HCT116 (cell line): ENCODE results near the gene FAM50B. TPM values are rescaled to one million over a fixed set of nuclear protein-coding genes. Genes with fewer than 3 reads are reported as not detected.

ENCODE experiments used
- ATAC-seq: fragments of 200-7000 bp; cut with Tn5 transposase; 2 replicates; pipeline ENCODE4 v1.9.1; 2020; ENCODE audit warnings: mild to moderate bottlenecking, moderate library complexity
- BruUV-seq: library from RNA; stranded (reverse); fragments of 400-500 nt; replicated peaks from 2 replicates; lab custom pipeline; 2021; lab: Mats Ljungman, UMichigan
- CTCF ChIA-PET: fragments of 300-600 bp; sonication (Branson Sonifier 250); formaldehyde crosslinking; loops from one replicate; lab custom pipeline; 2021; ENCODE audit warnings: antibody characterized with exemption; lab: Charles Lee
- POLR2A ChIA-PET: fragments of 300-600, 350-600 bp; sonication (Branson Sonifier 250); formaldehyde crosslinking; loops from one replicate; lab custom pipeline; 2021; ENCODE audit warnings: antibody characterized with exemption; lab: Charles Lee
- RAD21 ChIA-PET, 2 experiments: fragments of 300-600 bp; sonication (Branson Sonifier 250); formaldehyde crosslinking; loops; one replicate each; lab custom pipeline; 2023; ENCODE audit warnings: low total read pairs in 2 of 2; ENCODE audit not compliant: uncharacterized antibody in 2 of 2, unreplicated experiment in 2 of 2, low non-redundant PET in 1 of 2; lab: Charles Lee
- DNase-seq: peaks from one replicate; pipeline ENCODE4 v3.0.0-alpha.2; 2010; ENCODE audit warnings: low read depth, low spot score
- H2AFZ ChIP-seq: fragments of 200-600 bp; shearing (Covaris generic), sonication (generic); 2 replicates; pipeline ENCODE4 v1.6.1; 2017; ENCODE audit warnings: low read depth, mixed run types, mixed read lengths, antibody characterized with exemption, low read length; ENCODE audit not compliant: poor library complexity, severe bottlenecking
- H3K27ac ChIP-seq: 2 replicates; pipeline ENCODE4 v1.5.1; 2012; ENCODE audit warnings: low read depth, low read length
- H3K27me3 ChIP-seq: fragments of 200-600 bp; sonication (generic); 2 replicates; pipeline ENCODE4 v1.6.1; 2016; ENCODE audit warnings: mixed run types, low read length, mixed read lengths; ENCODE audit not compliant: insufficient read depth
- H3K36me3 ChIP-seq, 2 experiments: fragments of 200-500 bp in 1 of 2; fragments of 200-600 bp in 1 of 2; sonication (Bioruptor generic) in 1 of 2; sonication (generic) in 1 of 2; 2 replicates each; pipeline versions ENCODE4 v1.5.1 to v1.6.1; 2014 to 2016; ENCODE audit warnings: low read length in 2 of 2, inconsistent platforms in 1 of 2, mixed read lengths in 1 of 2, mixed run types in 1 of 2; ENCODE audit not compliant: insufficient read depth in 2 of 2, control insufficient read depth in 1 of 2
- H3K4me1 ChIP-seq, 2 experiments: fragments of 200-600 bp in 1 of 2; sonication (generic) in 1 of 2; 2 replicates each; pipeline versions ENCODE4 v1.5.1 to v1.6.1; 2012 to 2017; ENCODE audit warnings: low read length in 2 of 2, inconsistent platforms in 1 of 2, mild to moderate bottlenecking in 1 of 2, mixed read lengths in 1 of 2, mixed run types in 1 of 2, moderate library complexity in 1 of 2; ENCODE audit not compliant: insufficient read depth in 2 of 2, control insufficient read depth in 1 of 2
- H3K4me2 ChIP-seq: fragments of 200-600 bp; sonication (generic); 2 replicates; pipeline ENCODE4 v1.6.1; 2017; ENCODE audit warnings: mixed run types, low read length, mixed read lengths
- H3K4me3 ChIP-seq, 2 experiments: fragments of 200-600 bp in 1 of 2; sonication (generic) in 1 of 2; replicated peaks in 1 of 2; 2 replicates each; pipeline ENCODE4 v1.5.1; 2011 to 2016; ENCODE audit warnings: low read length in 2 of 2, control low read depth in 1 of 2, low read depth in 1 of 2, mild to moderate bottlenecking in 1 of 2, mixed read lengths in 1 of 2, mixed run types in 1 of 2
- H3K79me2 ChIP-seq: fragments of 200-600 bp; sonication (generic); 2 replicates; pipeline ENCODE4 v1.6.1; 2017; ENCODE audit warnings: mild to moderate bottlenecking, mixed run types, low read length, moderate library complexity, mixed read lengths; ENCODE audit not compliant: insufficient read depth
- H3K9ac ChIP-seq: fragments of 200-600 bp; sonication (generic); 2 replicates; pipeline ENCODE4 v1.6.1; 2016; ENCODE audit warnings: low read length, mixed read lengths
- H3K9me2 ChIP-seq: fragments of 200-600 bp; sonication (generic), shearing (Covaris generic); 2 replicates; pipeline ENCODE4 v1.6.1; 2017; ENCODE audit warnings: mixed run types, mild to moderate bottlenecking, moderate library complexity; ENCODE audit not compliant: insufficient read depth
- H3K9me3 ChIP-seq, 2 experiments: fragments of 200-500 bp in 1 of 2; fragments of 200-600 bp in 1 of 2; sonication (Bioruptor generic) in 1 of 2; sonication (generic) in 1 of 2; 2 replicates each; pipeline ENCODE4 v1.6.1; 2014 to 2017; ENCODE audit warnings: low read length in 2 of 2, mixed read lengths in 2 of 2, inconsistent platforms in 1 of 2, low read depth in 1 of 2, mild to moderate bottlenecking in 1 of 2, mixed run types in 1 of 2, moderate library complexity in 1 of 2; ENCODE audit not compliant: control insufficient read depth in 1 of 2, insufficient read depth in 1 of 2
- H4K20me1 ChIP-seq: fragments of 200-600 bp; sonication (generic), shearing (Covaris generic); 2 replicates; pipeline ENCODE4 v1.6.1; 2017; ENCODE audit warnings: mixed run types, mild to moderate bottlenecking, moderate library complexity; ENCODE audit not compliant: insufficient read depth
- ATF3 ChIP-seq: IDR thresholded peaks from 2 replicates; pipeline ENCODE4 v1.6.1; 2012
- CEBPB ChIP-seq: IDR thresholded peaks from 2 replicates; pipeline ENCODE4 v1.6.1; 2012; ENCODE audit warnings: low read depth
- ELF1 ChIP-seq: IDR thresholded peaks from 2 replicates; pipeline ENCODE4 v1.6.1; 2012; ENCODE audit warnings: low read depth, borderline replicate concordance
- EZH2 ChIP-seq: fragments of 200-600 bp; sonication (generic); IDR thresholded peaks from 2 replicates; pipeline ENCODE4 v1.6.1; 2017; ENCODE audit warnings: antibody characterized with exemption, mixed run types
- EZH2phosphoT487 ChIP-seq: fragments of 200-600 bp; IDR thresholded peaks from 2 replicates; pipeline ENCODE4 v1.6.1; 2018; ENCODE audit warnings: antibody characterized with exemption, borderline replicate concordance
- JUND ChIP-seq: IDR thresholded peaks from 2 replicates; pipeline ENCODE4 v1.6.1; 2012
- MAX ChIP-seq: IDR thresholded peaks from 2 replicates; pipeline ENCODE4 v1.6.1; 2012
- POLR2A ChIP-seq: IDR thresholded peaks from 2 replicates; pipeline ENCODE4 v1.7.0; 2011; ENCODE audit warnings: borderline replicate concordance; ENCODE audit not compliant: insufficient read depth, insufficient read length; ENCODE audit errors: extremely low read depth
- RAD21 ChIP-seq: IDR thresholded peaks from 2 replicates; pipeline ENCODE4 v1.6.1; 2012; ENCODE audit warnings: low read depth, mild to moderate bottlenecking
- SP1 ChIP-seq: IDR thresholded peaks from 2 replicates; pipeline ENCODE4 v1.6.1; 2012; ENCODE audit warnings: low read depth
- ZBTB33 ChIP-seq: IDR thresholded peaks from 2 replicates; pipeline ENCODE4 v1.6.1; 2011; ENCODE audit warnings: mild to moderate bottlenecking, low read length, moderate library complexity; ENCODE audit not compliant: insufficient replicate concordance; ENCODE audit errors: extremely low read depth
- ZNF274 ChIP-seq: fragments of 200-500 bp; sonication (Bioruptor generic); IDR thresholded peaks from 2 replicates; pipeline ENCODE4 v1.6.1; 2014; ENCODE audit warnings: mild to moderate bottlenecking, low read depth, low read length, inconsistent platforms
- intact Hi-C: fragments of 100-400 bp; cut with micrococcal nuclease; formaldehyde crosslinking; loops from 2 replicates; pipeline ENCODE4 v1.10.0; 2022
- total RNA-seq: library from RNA; stranded (reverse); gene quantifications from one replicate; pipeline ENCODE4 v1.2.1, GENCODE V29; 2021; ENCODE audit not compliant: unreplicated experiment
- TF ChIP-seq, protein P1 (sequence below), 3 experiments: fragments of 200-600 bp in 1 of 3; sonication (generic) in 1 of 3; IDR thresholded peaks in 2 of 3; conservative IDR thresholded peaks in 1 of 3; 2 replicates each; pipeline ENCODE4 v1.5.1; 2012 to 2017; ENCODE audit warnings: low read depth in 2 of 3, low read length in 2 of 3, antibody characterized with exemption in 1 of 3, borderline replicate concordance in 1 of 3, control low read depth in 1 of 3, mild to moderate bottlenecking in 1 of 3, mixed read lengths in 1 of 3, mixed run types in 1 of 3, moderate library complexity in 1 of 3; ENCODE audit not compliant: insufficient read depth in 1 of 3

FAM50B gene
- total RNA-seq, 1 experiment from 2014 or later = 0.86 TPM

GRCh38 chr6:3841066-3841454 lies 8.1 kb upstream of the FAM50B start:
- H3K9ac ChIP-seq = no peak overlapping the region
- no peaks in the 10 kb centered on the region for H3K4me1 ChIP-seq
- intact Hi-C loops = no loop called here
- no peaks in the 10 kb centered on the region for H4K20me1 ChIP-seq
- ChIA-PET CTCF (no interaction called here), RAD21 (no interaction called here), POLR2A (no interaction called here)
- no peaks in the 10 kb centered on the region for H3K9me3 ChIP-seq
- TF ChIP-seq SP1 = no peak
- no peak for TF ChIP-seq CEBPB
- no peak for TF ChIP-seq RAD21
- TF ChIP-seq, protein P1, sequence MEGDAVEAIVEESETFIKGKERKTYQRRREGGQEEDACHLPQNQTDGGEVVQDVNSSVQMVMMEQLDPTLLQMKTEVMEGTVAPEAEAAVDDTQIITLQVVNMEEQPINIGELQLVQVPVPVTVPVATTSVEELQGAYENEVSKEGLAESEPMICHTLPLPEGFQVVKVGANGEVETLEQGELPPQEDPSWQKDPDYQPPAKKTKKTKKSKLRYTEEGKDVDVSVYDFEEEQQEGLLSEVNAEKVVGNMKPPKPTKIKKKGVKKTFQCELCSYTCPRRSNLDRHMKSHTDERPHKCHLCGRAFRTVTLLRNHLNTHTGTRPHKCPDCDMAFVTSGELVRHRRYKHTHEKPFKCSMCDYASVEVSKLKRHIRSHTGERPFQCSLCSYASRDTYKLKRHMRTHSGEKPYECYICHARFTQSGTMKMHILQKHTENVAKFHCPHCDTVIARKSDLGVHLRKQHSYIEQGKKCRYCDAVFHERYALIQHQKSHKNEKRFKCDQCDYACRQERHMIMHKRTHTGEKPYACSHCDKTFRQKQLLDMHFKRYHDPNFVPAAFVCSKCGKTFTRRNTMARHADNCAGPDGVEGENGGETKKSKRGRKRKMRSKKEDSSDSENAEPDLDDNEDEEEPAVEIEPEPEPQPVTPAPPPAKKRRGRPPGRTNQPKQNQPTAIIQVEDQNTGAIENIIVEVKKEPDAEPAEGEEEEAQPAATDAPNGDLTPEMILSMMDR (IDR thresholded peaks at IDR 0.05 in 2 of 3, conservative IDR thresholded peaks at IDR 0.05 in 1 of 3; ENCODE audit: borderline replicate concordance in 1 of 3, insufficient read depth in 1 of 3, low read depth in 2 of 3, low read length in 2 of 3) = no peak
- TF ChIP-seq JUND = no peak
- no peak for TF ChIP-seq ATF3
- TF ChIP-seq ELF1 = no peak
- DNase-seq (no peak), ATAC-seq (no peak)
- H2AFZ ChIP-seq = no peak overlapping the region
- no TSS peak for BruUV-seq
- H3K36me3 ChIP-seq = no peaks in the 10 kb centered on the region
- H3K9me2 ChIP-seq = no peaks in the 10 kb centered on the region
- H3K27me3 ChIP-seq = no peaks in the 10 kb centered on the region
- H3K4me2 ChIP-seq = no peak overlapping the region
- H3K79me2 ChIP-seq = no peaks in the 10 kb centered on the region
- no peak overlapping the region for H3K27ac ChIP-seq
- H3K4me3 ChIP-seq = no peak overlapping the region

GRCh38 chr6:3841711-3842565 lies 7.2 kb upstream of the FAM50B start:
- H3K4me2 ChIP-seq = no peak overlapping the region
- H2AFZ ChIP-seq = no peak overlapping the region
- no peak overlapping the region for H3K27ac ChIP-seq
- CTCF ChIA-PET = no interaction called here
- POLR2A ChIA-PET = no interaction called here
- no peaks in the 10 kb centered on the region for H3K36me3 ChIP-seq
- no peak overlapping the region for H3K9ac ChIP-seq
- H3K9me2 ChIP-seq = no peaks in the 10 kb centered on the region
- RAD21 ChIA-PET = no interaction called here
- DNase-seq (no peak), ATAC-seq (no peak)
- no peaks in the 10 kb centered on the region for H3K27me3 ChIP-seq
- intact Hi-C loops = no loop called here
- H4K20me1 ChIP-seq = no peaks in the 10 kb centered on the region
- no peaks in the 10 kb centered on the region for H3K9me3 ChIP-seq
- H3K79me2 ChIP-seq = no peaks in the 10 kb centered on the region
- BruUV-seq = no TSS peak
- H3K4me1 ChIP-seq = no peaks in the 10 kb centered on the region
- H3K4me3 ChIP-seq = no peak overlapping the region
- TF ChIP-seq EZH2 = no peak
- TF ChIP-seq MAX = no peak
- TF ChIP-seq RAD21 = no peak
- TF ChIP-seq ZBTB33 = no peak
- no peak for TF ChIP-seq EZH2phosphoT487
- TF ChIP-seq SP1 = no peak
- no peak for TF ChIP-seq POLR2A
- TF ChIP-seq ELF1 = no peak
- no peak for TF ChIP-seq ZNF274
